GM12892 (cell line): ENCODE data around the gene CEP135.

Experiments used
- POLR2A ChIP-seq: IDR thresholded peaks from 2 replicates; pipeline ENCODE4 v1.6.1; 2011; ENCODE audit warnings: low read depth, low read length, control low read depth
- POLR2AphosphoS5 ChIP-seq: IDR thresholded peaks from 2 replicates; pipeline ENCODE4 v1.6.1; 2011; ENCODE audit warnings: low read depth, low read length, control low read depth
- TAF1 ChIP-seq: IDR thresholded peaks from 2 replicates; pipeline ENCODE4 v1.6.1; 2011; ENCODE audit warnings: low read depth, mild to moderate bottlenecking, control low read depth, low read length, borderline replicate concordance

- TF ChIP-seq POLR2AphosphoS5 (no peak), TAF1 (no peak), POLR2A (no peak)
These were observed 103.7 kb downstream of the CEP135 start for GRCh38 chr4:56052481-56052880.
